Putamen (tissue), 1 donor: ENCODE data around the gene PTPRJ.
"Not testable (repeated sequence)": the region's sequence is repeated elsewhere in the genome, so short reads cannot be mapped to it uniquely, and the experiment has no call there.

Experiments
- DNase-seq: peaks from one replicate; pipeline ENCODE4 v3.0.0-alpha.2; 2016; ENCODE audit warnings: low spot score

Gene PTPRJ

GRCh38 chr11:48018528-48019216 lies 38.3 kb downstream of the PTPRJ start:
- no peak for DNase-seq

- no peak for DNase-seq
These were observed 38.8 kb downstream of the PTPRJ start for GRCh38 chr11:48019217-48019584.

- no peak for DNase-seq
These were observed 39.2 kb downstream of the PTPRJ start for GRCh38 chr11:48019595-48019994.

- no peak for DNase-seq
These were observed 39.9 kb downstream of the PTPRJ start for GRCh38 chr11:48020092-48020755.

- DNase-seq: not testable (repeated sequence)
These were observed 41.0 kb downstream of the PTPRJ start for GRCh38 chr11:48021201-48021820.

- DNase-seq: no peak
These were observed 42.1 kb downstream of the PTPRJ start for GRCh38 chr11:48022445-48022844.

GRCh38 chr11:48023608-48024007 lies 43.2 kb downstream of the PTPRJ start:
- not testable (repeated sequence) for DNase-seq

GRCh38 chr11:48024635-48025071 lies 44.3 kb downstream of the PTPRJ start:
- no peak for DNase-seq

GRCh38 chr11:48025293-48025983 lies 45.1 kb downstream of the PTPRJ start:
- no peak for DNase-seq

GRCh38 chr11:48025984-48026340 lies 45.6 kb downstream of the PTPRJ start:
- no peak for DNase-seq

GRCh38 chr11:48028914-48029680 lies 48.7 kb downstream of the PTPRJ start:
- no peak for DNase-seq

GRCh38 chr11:48029681-48030290 lies 49.4 kb downstream of the PTPRJ start:
- no peak for DNase-seq

GRCh38 chr11:48031602-48032001 lies 51.2 kb downstream of the PTPRJ start:
- DNase-seq: no peak

GRCh38 chr11:48032721-48033120 lies 52.4 kb downstream of the PTPRJ start:
- no peak for DNase-seq

GRCh38 chr11:48033918-48034341 lies 53.6 kb downstream of the PTPRJ start:
- no peak for DNase-seq

GRCh38 chr11:48034926-48035871 lies 54.8 kb downstream of the PTPRJ start:
- peak; percentile 87 for DNase-seq

GRCh38 chr11:48036011-48036410 lies 55.7 kb downstream of the PTPRJ start:
- DNase-seq: no peak

- DNase-seq: no peak
These were observed 56.1 kb downstream of the PTPRJ start for GRCh38 chr11:48036466-48036865.

- no peak for DNase-seq
These were observed 57.5 kb downstream of the PTPRJ start for GRCh38 chr11:48037709-48038468.
